Stimulated activated memory B cell treated with anti-CD40 and anti-IgM and Interleukin-4, amounts not matched to agents 10 μg/mL and 1 μg/mL and 100 μg/mL, for 72 hours (primary cell): Measurements from ENCODE around the gene ETFDH.

ENCODE experiments used
- ATAC-seq: fragments of 150-1000 bp; cut with Tn5 transposase; 2 replicates; pipeline ENCODE4 v1.10.0; 2021
- H3K27ac Mint-ChIP-seq: one replicate; pipeline ENCODE4 v1.8.0; 2022; ENCODE audit warnings: mild to moderate bottlenecking, mixed read lengths
- H3K27me3 Mint-ChIP-seq: one replicate; pipeline ENCODE4 v1.8.0; 2022; ENCODE audit warnings: mixed read lengths
- H3K36me3 Mint-ChIP-seq: one replicate; pipeline ENCODE4 v1.8.0; 2022; ENCODE audit warnings: mixed read lengths
- H3K4me1 Mint-ChIP-seq: one replicate; pipeline ENCODE4 v1.8.0; 2022; ENCODE audit warnings: mixed read lengths
- H3K4me3 Mint-ChIP-seq: one replicate; pipeline ENCODE4 v1.8.0; 2022; ENCODE audit warnings: mild to moderate bottlenecking, moderate library complexity, mixed read lengths
- H3K9me3 Mint-ChIP-seq: one replicate; pipeline ENCODE4 v1.8.0; 2022; ENCODE audit warnings: mixed read lengths

Gene ETFDH

GRCh38 chr4:158758142-158758541, 86.0 kb downstream of the ETFDH start:
- peaks cover 5% of the 10 kb centered on the region for H3K36me3 Mint-ChIP-seq
- no peaks in the 10 kb centered on the region for H3K4me1 Mint-ChIP-seq
- peaks cover 13% of the 10 kb centered on the region for H3K9me3 Mint-ChIP-seq
- H3K4me3 Mint-ChIP-seq: no peak overlapping the region
- ATAC-seq: no peak
- no peak overlapping the region for H3K27ac Mint-ChIP-seq
- H3K27me3 Mint-ChIP-seq: peaks cover 82% of the 10 kb centered on the region

DNA sequence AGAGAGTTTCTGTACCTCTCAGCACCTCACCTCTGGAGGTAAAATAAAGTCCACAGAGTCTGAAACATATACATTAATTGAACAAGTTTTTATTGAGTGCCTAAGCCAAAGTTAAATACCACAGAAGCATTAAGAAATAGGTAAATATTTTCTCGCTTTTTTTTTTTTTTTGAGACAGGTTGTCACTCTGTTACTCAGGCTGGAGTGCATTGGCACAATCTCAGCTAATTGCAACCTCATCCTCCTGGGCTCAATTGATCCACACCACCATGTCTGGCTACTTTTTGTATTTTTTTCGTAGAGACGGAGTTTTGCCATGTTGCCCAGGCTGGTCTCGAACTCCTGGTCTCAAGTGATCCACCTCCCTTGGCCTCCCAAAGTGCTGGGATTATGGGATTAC, 86.6 kb downstream of the ETFDH start:
- no peak for ATAC-seq
- Mint-ChIP-seq H3K9me3 (peaks cover 13% of the 10 kb centered on the region), H3K4me1 (no peaks in the 10 kb centered on the region), H3K4me3 (no peak overlapping the region), H3K27me3 (peaks cover 84% of the 10 kb centered on the region), H3K27ac (no peak overlapping the region), H3K36me3 (peaks cover 5% of the 10 kb centered on the region)
